CD8-positive, alpha-beta memory T cell (primary cell): ENCODE results near the gene STIMATE. TPM values are rescaled to one million over a fixed set of nuclear protein-coding genes. Genes with fewer than 3 reads are reported as not detected.
A peak's percentile ranks its signal among the peaks of the same experiment; 100 is the strongest.

Source experiments
- CTCF ChIA-PET: fragments of 350-600 bp; sonication (Branson Sonifier 250); formaldehyde crosslinking; loops from one replicate; lab custom pipeline; 2021; ENCODE audit warnings: antibody characterized with exemption; lab: Charles Lee
- POLR2A ChIA-PET: fragments of 350-600 bp; sonication (Branson Sonifier 250); formaldehyde crosslinking; loops from one replicate; lab custom pipeline; 2021; ENCODE audit warnings: antibody characterized with exemption; lab: Charles Lee
- DNase-seq, 5 donors: peaks; one replicate each; pipeline versions ENCODE4 v3.0.0 to v3.0.0-alpha.2; 2020 to 2022; ENCODE audit warnings: mixed read lengths in 1 of 5
- H3K27ac ChIP-seq: one replicate; pipeline ENCODE4 v1.7.0; 2013; ENCODE audit warnings: low read depth, mild to moderate bottlenecking, low read length, moderate library complexity
- H3K27me3 ChIP-seq: 2 replicates; pipeline ENCODE4 v1.7.0; 2013; ENCODE audit warnings: low read length, mild to moderate bottlenecking; ENCODE audit not compliant: insufficient read depth, poor library complexity, severe bottlenecking
- H3K36me3 ChIP-seq: 2 replicates; pipeline ENCODE4 v1.7.0; 2013; ENCODE audit warnings: mild to moderate bottlenecking, low read length, moderate library complexity; ENCODE audit not compliant: insufficient read depth
- H3K4me1 ChIP-seq: 2 replicates; pipeline ENCODE4 v1.7.0; 2013; ENCODE audit warnings: mild to moderate bottlenecking, low read length, moderate library complexity; ENCODE audit not compliant: insufficient read depth
- H3K4me3 ChIP-seq: 2 replicates; pipeline ENCODE4 v1.7.0; 2013; ENCODE audit warnings: mild to moderate bottlenecking, low read length
- H3K9me3 ChIP-seq: 2 replicates; pipeline ENCODE4 v1.7.0; 2013; ENCODE audit warnings: mild to moderate bottlenecking, low read length
- H3K27ac Mint-ChIP-seq, 8 donors: one replicate each; pipeline ENCODE4 v1.8.0; 2020 to 2021; ENCODE audit warnings: mixed read lengths in 8 of 8, mild to moderate bottlenecking in 6 of 8, inconsistent platforms in 3 of 8, moderate library complexity in 3 of 8
- H3K27me3 Mint-ChIP-seq, 2 donors: one replicate each; pipeline ENCODE4 v1.8.0; 2020 to 2021; ENCODE audit warnings: mixed read lengths in 2 of 2, mild to moderate bottlenecking in 1 of 2, moderate library complexity in 1 of 2
- H3K36me3 Mint-ChIP-seq, 3 donors: one replicate each; pipeline ENCODE4 v1.8.0; 2020 to 2021; ENCODE audit warnings: mixed read lengths in 3 of 3, inconsistent platforms in 1 of 3, mild to moderate bottlenecking in 1 of 3
- H3K4me1 Mint-ChIP-seq, 3 donors: one replicate each; pipeline ENCODE4 v1.8.0; 2020 to 2021; ENCODE audit warnings: mixed read lengths in 3 of 3, inconsistent platforms in 1 of 3, mild to moderate bottlenecking in 1 of 3
- H3K4me3 Mint-ChIP-seq, 7 donors: one replicate each; pipeline ENCODE4 v1.8.0; 2020 to 2021; ENCODE audit warnings: mixed read lengths in 7 of 7, mild to moderate bottlenecking in 6 of 7, moderate library complexity in 4 of 7, inconsistent platforms in 2 of 7
- H3K9me3 Mint-ChIP-seq, 5 donors: one replicate each; pipeline ENCODE4 v1.8.0; 2020 to 2022; ENCODE audit warnings: mixed read lengths in 5 of 5, mild to moderate bottlenecking in 3 of 5, moderate library complexity in 2 of 5, inconsistent platforms in 1 of 5
- polyA plus RNA-seq: library from polyadenylated mRNA; unstranded; fragments of 300-500 nt; fragmentation: Illumina TruSeq; gene quantifications from one replicate; pipeline ENCODE4 v1.2.3, GENCODE V29; 2021
- total RNA-seq, 2 experiments: library from RNA; stranded (reverse); gene quantifications; one replicate each; pipeline ENCODE4 v1.2.3, GENCODE V29; 2021

STIMATE gene
- total and polyA plus RNA-seq, 3 experiments from 2014 or later, result 10.8 to 39.1 (median 35.0) TPM

- ChIA-PET POLR2A (no interaction called here), CTCF (no interaction called here)
- no peak overlapping the region for H3K27ac ChIP-seq
- Mint-ChIP-seq H3K4me3 (no peak overlapping the region), H3K27me3 (no peaks in the 10 kb centered on the region), H3K36me3 (peaks cover 0 to 40% (median 7%) of the 10 kb centered on the region in 3 donors), H3K9me3 (no peaks in the 10 kb centered on the region), H3K4me1 (peaks cover 12 to 25% (median 17%) of the 10 kb centered on the region in 3 donors), H3K27ac (no peak overlapping the region)
- no peaks in the 10 kb centered on the region for H3K9me3 ChIP-seq
- DNase-seq, result no peak
- H3K36me3 ChIP-seq, result no peaks in the 10 kb centered on the region
- H3K27me3 ChIP-seq, result no peaks in the 10 kb centered on the region
- H3K4me1 ChIP-seq, result peaks cover 10% of the 10 kb centered on the region
- H3K4me3 ChIP-seq, result no peak overlapping the region
Measured at GRCh38 chr3:52833202-52833601, 64.1 kb downstream of the STIMATE start.

GRCh38 chr3:52831500-52832301 is 65.6 kb downstream of the STIMATE start:
- H3K4me1 Mint-ChIP-seq, result peaks cover 1 to 10% (median 2%) of the 10 kb centered on the region in 3 donors
- Histone ChIP-seq H3K9me3 (no peaks in the 10 kb centered on the region), H3K27ac (no peak overlapping the region), H3K4me1 (no peaks in the 10 kb centered on the region), H3K4me3 (no peak overlapping the region), H3K36me3 (no peaks in the 10 kb centered on the region), H3K27me3 (no peaks in the 10 kb centered on the region)
- peak overlapping the region in 2 of 8 donors; percentile 60 to 78 for H3K27ac Mint-ChIP-seq
- no peaks in the 10 kb centered on the region for H3K9me3 Mint-ChIP-seq
- POLR2A ChIA-PET, result no interaction called here
- no peak for DNase-seq
- H3K27me3 Mint-ChIP-seq, result no peaks in the 10 kb centered on the region
- peaks cover 0 to 31% (median 5%) of the 10 kb centered on the region in 3 donors for H3K36me3 Mint-ChIP-seq
- CTCF ChIA-PET, result no interaction called here
- H3K4me3 Mint-ChIP-seq, result no peak overlapping the region

- POLR2A ChIA-PET, result no interaction called here
Measured at GRCh38 chr3:52830535-52831258, 66.7 kb downstream of the STIMATE start, which contains the start of gene ITIH4. TSS of gene ITIH4 (minus strand) at chr3:52830672. CDS start at chr3:52830642, 30 bp downstream.

GRCh38 chr3:52829906-52830463 is 67.4 kb downstream of the STIMATE start:
- no peak for DNase-seq
- no peaks in the 10 kb centered on the region for H3K9me3 ChIP-seq
- peaks cover 0 to 17% (median 6%) of the 10 kb centered on the region in 3 donors for H3K36me3 Mint-ChIP-seq
- no peak overlapping the region for H3K27ac ChIP-seq
- H3K4me3 Mint-ChIP-seq, result no peak overlapping the region
- H3K27me3 ChIP-seq, result no peaks in the 10 kb centered on the region
- H3K9me3 Mint-ChIP-seq, result no peaks in the 10 kb centered on the region
- no peaks in the 10 kb centered on the region for H3K27me3 Mint-ChIP-seq
- H3K4me1 Mint-ChIP-seq, result no peaks in the 10 kb centered on the region
- H3K4me1 ChIP-seq, result no peaks in the 10 kb centered on the region
- no peaks in the 10 kb centered on the region for H3K36me3 ChIP-seq
- ChIA-PET CTCF (no interaction called here), POLR2A (no interaction called here)
- no peak overlapping the region for H3K4me3 ChIP-seq
- H3K27ac Mint-ChIP-seq, result peak overlapping the region in 1 of 8 donors; percentile 3

More at GRCh38 chr3:52830535-52831258, 66.7 kb downstream of the STIMATE start, which contains the start of gene ITIH4:
- no peak within 1 kb of the TSS for H3K27ac ChIP-seq
- H3K36me3 ChIP-seq, result no peaks in the 10 kb centered on the region
- Mint-ChIP-seq H3K4me1 (no peaks in the 10 kb centered on the region), H3K27ac (peak within 1 kb of the TSS in 3 of 8 donors; percentile 60 to 78 (median 67)), H3K9me3 (no peaks in the 10 kb centered on the region), H3K27me3 (no peaks in the 10 kb centered on the region), H3K36me3 (peaks cover 0 to 22% (median 5%) of the 10 kb centered on the region in 3 donors), H3K4me3 (no peak within 1 kb of the TSS)
- H3K4me3 ChIP-seq, result no peak within 1 kb of the TSS
- DNase-seq, result no peak
- CTCF ChIA-PET, result no interaction called here
- no peaks in the 10 kb centered on the region for H3K9me3 ChIP-seq
- no peaks in the 10 kb centered on the region for H3K27me3 ChIP-seq
- H3K4me1 ChIP-seq, result no peaks in the 10 kb centered on the region

GRCh38 chr3:52829482-52829881 is 67.9 kb downstream of the STIMATE start:
- ChIA-PET POLR2A (no interaction called here), CTCF (no interaction called here)
- Mint-ChIP-seq H3K27me3 (no peaks in the 10 kb centered on the region), H3K4me3 (no peak overlapping the region), H3K4me1 (no peaks in the 10 kb centered on the region), H3K36me3 (peaks cover 0 to 15% (median 7%) of the 10 kb centered on the region in 3 donors), H3K27ac (peak overlapping the region in 1 of 8 donors; percentile 50), H3K9me3 (no peaks in the 10 kb centered on the region)
- Histone ChIP-seq H3K27me3 (no peaks in the 10 kb centered on the region), H3K9me3 (no peaks in the 10 kb centered on the region), H3K36me3 (no peaks in the 10 kb centered on the region), H3K4me1 (no peaks in the 10 kb centered on the region), H3K4me3 (no peak overlapping the region), H3K27ac (no peak overlapping the region)
- no peak for DNase-seq

- no peaks in the 10 kb centered on the region for H3K4me1 ChIP-seq
- no peak for DNase-seq
- H3K27ac Mint-ChIP-seq, result no peak overlapping the region
- CTCF ChIA-PET, result no interaction called here
- H3K36me3 ChIP-seq, result no peaks in the 10 kb centered on the region
- POLR2A ChIA-PET, result interaction anchor here (0.6 kb wide), 1 partner anchor 278 kb away, joined by 3 read pairs; no protein-coding TSS in a partner anchor
- H3K36me3 Mint-ChIP-seq, result peaks cover 0 to 13% (median 5%) of the 10 kb centered on the region in 3 donors
- H3K4me1 Mint-ChIP-seq, result no peaks in the 10 kb centered on the region
- no peak overlapping the region for H3K4me3 Mint-ChIP-seq
- H3K27me3 ChIP-seq, result no peaks in the 10 kb centered on the region
- no peaks in the 10 kb centered on the region for H3K9me3 ChIP-seq
- H3K4me3 ChIP-seq, result no peak overlapping the region
- H3K27ac ChIP-seq, result no peak overlapping the region
- no peaks in the 10 kb centered on the region for H3K9me3 Mint-ChIP-seq
- no peaks in the 10 kb centered on the region for H3K27me3 Mint-ChIP-seq
Measured at GRCh38 chr3:52827866-52828376, 69.4 kb downstream of the STIMATE start.

GRCh38 chr3:52827441-52827840 is 69.9 kb downstream of the STIMATE start:
- H3K27me3 ChIP-seq, result no peaks in the 10 kb centered on the region
- Mint-ChIP-seq H3K27me3 (no peaks in the 10 kb centered on the region), H3K9me3 (no peaks in the 10 kb centered on the region), H3K27ac (peak overlapping the region in 1 of 8 donors; percentile 57), H3K36me3 (peaks cover 0 to 17% (median 5%) of the 10 kb centered on the region in 3 donors), H3K4me1 (no peaks in the 10 kb centered on the region), H3K4me3 (no peak overlapping the region)
- CTCF ChIA-PET, result no interaction called here
- H3K9me3 ChIP-seq, result no peaks in the 10 kb centered on the region
- H3K4me1 ChIP-seq, result no peaks in the 10 kb centered on the region
- H3K4me3 ChIP-seq, result no peak overlapping the region
- H3K36me3 ChIP-seq, result no peaks in the 10 kb centered on the region
- POLR2A ChIA-PET, result no interaction called here
- H3K27ac ChIP-seq, result no peak overlapping the region
- no peak for DNase-seq
